CD4-positive, alpha-beta T cell treated with Interleukin-15 for 1 hour (primary cell): ENCODE measurements around the gene PDE6B.

ENCODE experiments used
- DNase-seq: peaks from one replicate; pipeline ENCODE4 v3.0.0-alpha.2; 2020

Gene PDE6B

GRCh38 chr4:601612-602558 lies 23.5 kb upstream of the PDE6B start:
- DNase-seq, result no peak

DNA sequence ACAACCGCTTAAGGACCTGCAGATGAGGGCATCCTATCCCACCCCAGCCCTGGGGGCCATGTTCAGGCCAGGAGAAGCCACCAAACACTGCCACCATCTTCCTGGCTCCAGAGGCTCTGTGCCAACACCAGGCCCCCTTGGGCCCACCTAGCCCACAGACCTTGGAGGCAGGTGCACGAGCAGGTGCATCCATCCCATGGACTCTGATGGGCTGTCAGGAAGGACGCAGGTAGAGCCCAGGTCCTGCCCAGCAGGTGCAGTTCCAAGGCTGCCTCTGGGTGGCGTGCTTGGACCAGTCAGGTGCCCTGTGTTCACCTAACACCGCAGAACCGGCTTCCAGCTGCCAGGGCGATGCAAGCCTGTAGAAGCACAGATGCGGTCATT lies 22.8 kb upstream of the PDE6B start:
- peak; percentile 35 for DNase-seq

- DNase-seq, result no peak
Observed at GRCh38 chr4:604131-604530, 21.2 kb upstream of the PDE6B start.

DNA sequence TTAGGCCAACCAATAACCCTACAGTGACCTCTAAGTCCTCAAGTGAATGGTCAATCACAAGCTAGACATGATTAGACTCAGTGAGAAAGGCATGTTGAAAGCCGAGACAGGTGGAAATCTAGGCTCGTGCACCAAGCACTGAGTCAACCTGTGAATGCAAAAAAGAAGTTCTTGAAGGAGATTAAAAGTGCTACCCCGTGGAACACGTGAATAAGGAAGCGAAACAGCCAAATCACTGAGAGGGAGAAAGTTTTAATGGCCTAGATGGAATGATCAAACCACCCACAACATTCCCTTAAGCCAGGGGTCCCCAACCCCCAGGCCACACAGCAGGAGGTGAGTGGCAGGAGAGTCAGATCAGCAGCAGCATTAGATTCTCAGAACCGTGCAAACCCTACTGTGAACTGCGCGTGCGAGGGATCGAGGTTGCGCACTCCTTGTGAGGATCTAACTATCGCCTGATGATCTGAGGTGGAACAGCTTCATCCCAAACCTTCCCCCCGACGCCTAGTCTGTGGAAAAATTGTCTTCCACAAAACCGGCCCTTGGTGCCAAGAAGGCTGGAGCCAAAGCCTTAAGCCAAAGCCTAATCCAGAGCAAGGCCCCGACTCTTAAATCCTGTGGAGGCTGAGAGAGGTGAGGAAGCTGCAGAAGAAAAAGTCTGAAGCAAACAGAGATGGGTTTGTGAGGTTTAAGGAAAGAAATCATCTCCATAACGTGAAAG lies 19.5 kb upstream of the PDE6B start:
- no peak for DNase-seq

DNA sequence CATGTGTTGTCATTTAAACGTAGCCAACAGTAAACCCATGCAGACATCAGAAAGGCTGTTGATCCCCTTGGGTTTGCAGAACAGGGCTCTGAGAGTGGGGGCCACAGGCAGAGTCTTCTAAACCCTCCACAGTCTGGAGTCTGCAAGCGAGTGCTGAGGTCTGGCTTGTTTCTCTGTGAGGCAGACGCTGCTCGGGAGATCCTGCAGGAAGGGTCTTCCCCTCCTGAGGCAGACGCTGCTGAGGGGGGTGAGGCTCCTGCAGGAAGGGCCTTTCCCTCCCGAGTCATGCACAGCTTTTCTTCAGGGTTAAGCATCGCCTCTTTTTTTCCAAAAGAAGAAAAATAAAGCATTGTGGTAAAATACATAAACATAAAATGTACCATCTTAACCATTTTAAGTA lies 17.1 kb upstream of the PDE6B start:
- no peak for DNase-seq

DNA sequence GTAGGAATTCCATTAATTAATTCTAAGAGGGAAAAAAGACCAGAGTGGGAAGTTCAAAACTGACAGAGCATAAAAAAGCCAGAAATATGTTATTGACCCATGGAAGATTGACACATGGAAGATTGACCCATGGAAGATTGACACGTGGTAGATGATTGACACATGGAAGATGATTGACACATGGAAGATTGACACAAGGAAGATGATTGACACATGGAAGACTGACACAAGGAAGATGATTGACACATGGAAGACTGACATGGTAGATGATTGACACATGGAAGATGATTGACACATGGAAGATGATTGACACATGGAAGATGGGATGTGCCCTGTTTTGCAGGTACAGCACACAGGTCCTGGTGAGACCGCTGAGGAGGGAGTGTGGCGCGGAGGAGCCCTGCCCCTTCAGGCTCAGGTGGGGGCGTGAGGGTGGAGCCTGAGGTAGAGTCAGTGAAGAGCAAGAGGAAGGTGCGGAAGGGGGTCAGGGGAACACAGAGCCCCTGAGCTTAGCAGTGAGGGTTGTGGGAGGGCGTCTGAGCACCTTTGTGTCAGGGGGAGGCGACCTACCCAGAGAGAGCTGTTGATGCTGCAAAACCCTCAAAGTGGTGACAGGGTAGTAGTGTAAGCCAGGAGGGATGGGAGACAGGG lies 15.8 kb upstream of the PDE6B start:
- no peak for DNase-seq

DNA sequence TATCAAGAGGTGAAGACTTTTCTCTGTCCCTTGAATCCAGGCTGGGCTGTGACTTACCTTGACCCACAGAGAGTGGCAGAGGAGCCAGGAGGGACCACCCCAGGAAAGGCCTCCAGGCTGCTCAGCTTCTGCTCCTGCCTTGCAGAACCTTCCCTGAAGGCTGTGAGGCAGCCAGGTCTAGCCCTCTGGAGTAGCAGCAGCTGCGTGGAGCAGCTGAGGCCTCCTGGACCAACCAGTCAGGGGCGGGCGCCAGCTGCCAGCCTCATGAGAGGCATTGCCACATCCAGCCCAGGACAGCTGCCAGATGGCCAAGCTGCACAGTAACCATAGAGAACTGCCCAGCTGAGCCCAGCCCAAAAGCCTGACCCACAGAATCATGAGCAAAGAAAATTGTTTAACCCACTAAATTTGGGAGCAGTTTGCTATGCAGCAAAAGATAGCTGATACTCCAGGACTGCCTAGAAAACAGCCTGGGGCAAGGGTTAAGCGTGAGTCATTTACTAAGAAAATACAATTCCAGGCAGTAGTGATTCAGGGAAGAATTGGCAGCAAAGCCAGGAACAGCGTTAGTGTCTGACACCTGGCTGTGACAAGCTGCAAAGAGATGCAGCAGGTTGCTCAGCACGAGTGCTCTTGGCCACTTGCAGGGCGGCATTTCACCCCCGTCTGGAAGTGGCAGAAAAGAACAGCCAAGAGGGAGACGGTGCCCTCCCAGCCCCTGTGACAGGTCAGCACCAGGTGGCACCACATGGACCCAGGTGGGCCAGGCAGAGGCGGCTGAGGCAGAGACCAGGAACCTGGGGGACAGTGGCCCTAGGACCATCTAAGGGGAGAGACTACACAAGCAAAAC lies 14.7 kb upstream of the PDE6B start:
- no peak for DNase-seq

DNA sequence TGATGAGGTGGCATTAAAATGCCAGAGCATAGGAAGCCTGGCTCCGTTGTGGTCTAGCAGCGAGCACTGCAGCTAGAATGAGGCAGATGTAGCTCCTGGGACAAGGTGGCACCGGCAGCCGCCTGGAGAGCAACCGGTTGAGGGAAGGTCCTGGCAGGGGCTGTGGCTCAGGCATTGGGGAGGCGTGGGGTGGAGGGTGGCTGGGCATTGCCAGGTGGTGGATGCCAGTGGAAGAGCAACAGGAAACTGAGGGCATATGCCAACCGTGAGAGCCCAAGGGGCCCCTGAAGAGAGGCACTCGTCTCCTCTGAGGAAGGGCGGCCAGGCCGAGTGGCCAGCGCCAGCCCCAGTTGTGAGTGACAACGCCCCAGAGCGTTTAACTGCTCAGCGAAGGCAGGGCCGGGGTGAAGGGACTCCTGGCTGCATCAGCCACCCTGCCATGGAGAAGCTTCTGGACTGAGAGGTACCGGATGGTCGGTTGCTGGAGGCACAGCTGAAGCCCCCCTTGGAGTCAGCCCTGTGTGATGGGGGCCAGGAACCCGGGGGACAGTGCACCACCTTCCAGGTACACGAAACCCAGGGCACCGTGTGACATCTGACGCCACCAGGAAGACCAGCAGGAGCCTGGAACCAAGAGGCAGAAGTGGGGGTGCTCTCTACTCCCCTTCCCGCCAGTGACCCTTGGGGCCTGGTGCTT lies 13.2 kb upstream of the PDE6B start:
- DNase-seq, result no peak

DNA sequence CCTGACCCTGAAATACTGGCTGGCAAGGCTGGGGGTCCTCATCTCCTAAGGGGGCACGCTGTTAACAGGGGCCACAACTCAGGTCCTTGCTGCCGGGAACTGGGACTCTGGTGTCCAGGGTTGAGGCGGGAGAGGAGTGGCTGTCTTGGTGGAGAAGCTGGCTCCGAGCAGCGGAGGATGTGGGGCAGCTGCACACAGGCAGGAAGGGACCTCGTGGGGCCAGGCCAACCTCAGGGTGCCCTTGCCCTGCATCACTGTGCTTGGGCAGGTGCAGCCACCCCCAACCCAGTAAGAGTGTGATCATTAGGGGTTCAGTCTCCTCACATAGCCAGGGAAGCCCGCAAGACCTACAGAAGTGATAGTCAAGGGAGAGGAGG lies 12.6 kb upstream of the PDE6B start:
- no peak for DNase-seq

DNA sequence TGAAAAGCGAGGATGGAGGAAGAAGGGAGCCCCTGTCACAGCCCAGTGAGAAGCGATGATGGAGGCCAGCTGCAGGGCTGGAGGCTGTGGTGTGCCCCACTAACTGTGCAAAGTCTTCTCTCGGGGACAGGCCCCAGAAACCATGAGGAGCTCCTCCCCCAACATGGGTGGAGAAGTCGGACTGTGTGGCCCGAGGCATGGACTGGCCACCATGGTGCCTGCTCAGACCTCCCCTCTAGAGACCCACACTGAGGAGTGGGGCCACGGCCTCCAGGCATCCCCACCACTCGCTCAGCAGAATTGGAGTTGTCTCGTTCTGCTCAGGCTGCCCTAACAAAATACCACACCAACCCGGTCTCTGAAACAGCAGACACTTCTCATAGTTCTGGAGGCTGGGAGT lies 12.2 kb upstream of the PDE6B start:
- DNase-seq, result no peak

- DNase-seq, result no peak
Observed at GRCh38 chr4:616091-616490, 9.3 kb upstream of the PDE6B start.

GRCh38 chr4:616911-617643 lies 8.3 kb upstream of the PDE6B start:
- no peak for DNase-seq

- no peak for DNase-seq
Observed at GRCh38 chr4:617644-618641, 7.4 kb upstream of the PDE6B start.

GRCh38 chr4:620201-620600 lies 5.2 kb upstream of the PDE6B start:
- DNase-seq, result no peak

DNA sequence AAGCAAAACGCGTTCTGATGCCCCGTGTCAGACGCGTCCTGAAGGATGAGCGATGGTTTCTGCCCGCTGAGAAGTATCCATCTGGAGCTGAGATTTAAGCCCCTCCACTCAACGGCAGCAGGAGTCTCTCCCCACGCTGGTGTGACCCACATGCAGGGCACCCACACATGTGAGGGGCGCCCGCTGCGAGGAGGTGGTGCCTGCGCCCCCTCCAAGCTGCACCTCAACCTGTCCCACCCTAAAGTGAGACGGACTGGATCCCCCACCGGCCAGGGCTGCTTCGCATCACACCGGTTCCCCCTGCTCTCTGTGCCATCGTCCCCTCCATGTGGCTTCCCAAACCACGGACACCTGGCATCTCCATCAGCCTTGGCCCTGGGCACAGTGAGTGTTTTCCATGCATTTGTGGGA lies 4.5 kb upstream of the PDE6B start:
- no peak for DNase-seq

- no peak for DNase-seq
Observed at GRCh38 chr4:621296-622070, 3.9 kb upstream of the PDE6B start.

GRCh38 chr4:622071-622995 lies 3.0 kb upstream of the PDE6B start:
- DNase-seq, result no peak
